HG02678 (cell line): ENCODE measurements around the gene AURKAIP1.
"Not testable (repeated sequence)": the region's sequence is repeated elsewhere in the genome, so short reads cannot be mapped to it uniquely, and the experiment has no call there.

Experiments used
- ATAC-seq: cut with Tn5 transposase; IDR thresholded peaks from one replicate; pipeline ENCODE4 v1.9.1; 2021; ENCODE audit warnings: mild to moderate bottlenecking, moderate library complexity; ENCODE audit not compliant: unreplicated experiment

AURKAIP1 gene

DNA sequence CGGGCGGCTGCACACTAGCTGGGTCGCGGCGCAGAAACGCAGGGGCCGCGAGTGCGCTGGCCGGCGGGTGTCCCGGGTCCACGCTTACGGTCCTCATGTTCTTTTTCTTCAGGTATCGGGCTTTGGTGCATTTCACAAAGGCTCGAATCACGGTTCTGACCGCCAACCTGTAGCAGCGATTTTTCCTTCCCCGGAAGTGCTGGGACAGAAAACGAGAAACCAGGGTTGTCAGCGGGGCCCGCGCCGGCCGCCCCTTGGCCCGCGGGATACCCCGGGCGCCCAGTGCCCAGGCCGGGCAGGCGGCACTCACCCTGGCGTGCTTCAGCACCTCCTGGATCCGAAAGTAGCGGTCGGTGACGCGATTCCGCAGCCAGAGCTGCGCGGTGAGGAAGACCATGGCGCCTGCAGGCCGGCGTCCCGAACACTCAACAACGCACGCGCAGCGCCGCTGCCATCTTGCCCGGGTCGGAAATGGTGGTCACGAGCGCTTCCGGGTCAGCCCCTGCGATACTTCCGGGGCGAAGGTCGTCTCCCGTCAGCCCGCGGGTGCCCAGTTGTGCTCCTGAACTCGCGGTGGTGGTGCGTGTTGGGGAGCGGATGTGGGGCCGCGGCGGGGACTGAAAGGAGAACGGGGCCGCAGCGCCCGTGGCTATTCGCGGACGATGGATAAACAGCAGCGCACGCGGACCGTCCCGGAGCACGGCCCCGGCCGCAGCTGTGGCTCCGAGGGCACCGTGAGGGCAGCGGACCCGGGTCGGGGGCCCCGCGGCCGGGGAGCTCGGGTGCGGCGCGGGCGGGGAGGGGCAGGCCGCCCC lies 32.0 kb upstream of the AURKAIP1 start, which contains the start of gene MRPL20:
Gene MRPL20 (minus strand): TSS at position 473 of the 815 bp plus-strand sequence. CDS start 76 bp downstream, at position 397.
- ATAC-seq, result peak; percentile 92

DNA sequence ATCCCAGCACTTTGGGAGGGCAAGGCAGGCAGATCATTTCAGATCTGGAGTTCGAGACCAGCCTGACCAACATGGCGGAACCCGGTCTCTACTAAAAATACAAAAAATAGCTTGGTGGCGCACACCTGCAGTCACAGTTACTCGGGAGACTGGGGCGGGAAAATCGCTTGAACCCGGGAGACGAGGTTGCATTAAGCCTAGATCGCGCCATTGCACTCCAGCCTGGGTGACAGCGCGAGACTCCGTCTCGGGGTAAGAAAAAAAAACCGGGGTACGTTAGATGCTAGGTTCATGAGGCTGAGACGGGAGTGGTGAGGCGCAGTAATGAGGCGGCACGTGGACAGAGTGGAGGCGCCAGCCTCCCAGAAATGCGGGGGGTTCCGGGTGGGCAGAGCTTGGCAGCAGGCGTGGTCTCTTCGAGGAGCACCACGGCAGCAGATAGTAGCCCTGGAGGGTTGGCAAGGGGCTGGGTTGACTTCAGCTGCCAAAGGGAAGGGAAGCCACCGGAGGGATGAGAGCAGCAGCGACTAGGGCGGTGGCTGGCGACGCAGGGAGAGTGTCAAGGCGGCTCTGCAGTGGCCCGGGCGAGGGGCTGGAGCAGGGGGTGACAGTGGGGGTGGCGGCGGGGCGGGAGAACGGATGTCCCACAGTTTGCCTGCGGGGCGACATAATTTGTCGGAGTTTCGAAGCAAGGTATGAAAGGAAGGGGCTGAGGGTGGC lies 31.3 kb upstream of the AURKAIP1 start:
- ATAC-seq, result no peak

DNA sequence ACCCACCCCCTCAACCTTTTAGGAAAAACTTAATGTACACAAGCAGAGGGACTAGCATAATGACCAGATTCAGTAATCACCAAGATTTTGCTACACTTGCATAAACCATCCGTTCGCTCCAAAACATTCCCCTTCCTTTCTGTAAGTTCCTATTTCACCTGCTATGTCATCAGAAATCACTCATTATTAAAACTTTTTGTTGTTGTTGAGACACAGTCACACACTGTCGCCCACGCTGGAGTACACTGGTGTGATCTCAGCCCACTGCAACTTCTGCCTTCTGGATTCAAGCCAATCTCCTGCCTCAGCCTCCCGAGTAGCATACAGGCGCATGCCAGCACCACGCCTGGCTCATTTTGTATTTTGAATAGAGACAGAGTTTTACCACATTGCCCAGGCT lies 28.6 kb upstream of the AURKAIP1 start:
- no peak for ATAC-seq

DNA sequence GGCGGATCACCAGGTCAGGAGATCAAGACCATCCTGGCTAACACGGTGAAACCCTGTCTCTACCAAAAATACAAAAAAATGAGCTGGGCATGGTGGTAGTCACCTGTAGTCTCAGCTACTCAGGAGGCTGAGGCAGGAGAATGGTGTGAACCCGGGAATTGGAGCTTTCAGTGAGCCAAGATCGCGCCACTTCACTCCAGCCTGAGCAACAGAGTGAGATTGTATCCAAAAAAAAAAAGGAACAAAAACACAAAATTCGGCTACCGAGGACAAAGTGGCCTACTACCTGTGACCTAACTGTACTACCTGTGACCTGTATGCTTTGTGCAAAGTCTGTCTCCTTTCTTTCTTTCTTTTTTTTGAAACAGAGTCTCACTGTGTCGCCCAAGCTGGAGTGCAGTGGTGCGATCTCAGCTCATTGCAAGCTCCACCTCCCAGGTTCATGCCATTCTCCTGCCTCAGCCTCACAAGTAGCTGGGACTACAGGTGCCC lies 27.9 kb upstream of the AURKAIP1 start:
- ATAC-seq, result not testable (repeated sequence)

DNA sequence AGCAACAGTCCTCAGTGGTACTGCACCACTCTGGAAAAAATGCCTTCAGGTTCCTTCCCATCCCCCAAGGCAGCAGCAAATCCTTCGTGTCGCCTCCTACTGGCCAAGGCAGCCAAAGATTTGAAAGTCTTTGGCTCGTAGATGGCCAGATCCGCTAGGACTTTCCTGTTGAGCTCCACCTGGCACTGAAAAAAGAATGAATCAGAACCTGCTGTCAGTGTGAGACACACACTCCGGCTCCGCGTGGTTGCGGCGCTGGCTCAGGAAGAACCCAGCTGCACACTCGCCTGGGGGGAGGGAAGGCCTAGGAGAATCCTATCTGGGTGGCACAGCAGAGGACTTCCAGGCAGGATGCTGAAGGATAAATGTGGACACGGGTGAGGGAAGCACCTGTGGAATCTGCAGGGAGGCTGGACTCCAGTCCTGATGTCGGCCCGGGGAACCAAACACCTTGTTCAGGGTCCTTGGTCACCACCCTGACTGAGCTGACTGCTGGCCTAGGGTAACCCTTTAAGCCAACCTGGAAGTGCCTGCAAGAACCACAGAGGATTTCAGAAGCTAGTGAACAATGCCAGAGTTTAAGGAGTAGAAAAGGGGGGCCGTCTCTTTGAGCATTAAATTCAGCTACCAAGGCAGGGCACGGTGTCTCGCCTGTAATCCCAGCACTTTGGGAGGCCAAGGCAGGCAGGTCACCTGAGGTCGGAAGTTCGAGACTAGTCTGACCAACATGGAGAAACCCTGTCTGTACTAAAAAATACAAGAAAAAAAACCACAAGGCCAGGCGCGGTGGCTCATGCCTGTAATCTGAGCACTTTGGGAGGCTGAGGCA lies 27.3 kb upstream of the AURKAIP1 start:
- no peak for ATAC-seq

DNA sequence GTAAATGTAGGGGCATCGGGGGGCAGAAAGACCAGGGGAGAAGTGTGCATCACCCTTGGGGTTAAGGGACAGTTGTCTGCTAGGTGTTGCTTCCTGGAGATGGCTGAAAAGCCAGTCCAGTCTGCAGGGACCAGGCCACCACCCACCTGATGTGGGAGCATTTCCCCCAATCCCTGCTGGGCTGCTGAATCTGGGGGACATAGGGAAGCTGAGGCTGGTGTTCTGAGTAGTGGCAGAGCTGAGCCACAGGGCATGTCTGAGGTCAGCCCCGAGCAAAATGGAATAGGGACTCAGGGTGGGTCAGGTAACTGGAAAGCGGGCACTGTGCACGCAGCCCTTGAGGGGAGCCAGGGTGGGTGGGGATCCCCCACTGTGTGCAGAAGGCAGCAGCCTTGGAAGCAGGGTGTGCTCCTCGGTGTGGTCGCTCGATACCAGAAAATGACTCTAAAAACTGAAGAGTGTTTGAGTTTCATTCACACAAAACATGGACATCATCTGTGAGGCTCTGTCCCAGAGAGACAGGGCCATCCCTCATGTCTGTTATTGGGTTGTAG lies 26.5 kb upstream of the AURKAIP1 start:
- no peak for ATAC-seq

DNA sequence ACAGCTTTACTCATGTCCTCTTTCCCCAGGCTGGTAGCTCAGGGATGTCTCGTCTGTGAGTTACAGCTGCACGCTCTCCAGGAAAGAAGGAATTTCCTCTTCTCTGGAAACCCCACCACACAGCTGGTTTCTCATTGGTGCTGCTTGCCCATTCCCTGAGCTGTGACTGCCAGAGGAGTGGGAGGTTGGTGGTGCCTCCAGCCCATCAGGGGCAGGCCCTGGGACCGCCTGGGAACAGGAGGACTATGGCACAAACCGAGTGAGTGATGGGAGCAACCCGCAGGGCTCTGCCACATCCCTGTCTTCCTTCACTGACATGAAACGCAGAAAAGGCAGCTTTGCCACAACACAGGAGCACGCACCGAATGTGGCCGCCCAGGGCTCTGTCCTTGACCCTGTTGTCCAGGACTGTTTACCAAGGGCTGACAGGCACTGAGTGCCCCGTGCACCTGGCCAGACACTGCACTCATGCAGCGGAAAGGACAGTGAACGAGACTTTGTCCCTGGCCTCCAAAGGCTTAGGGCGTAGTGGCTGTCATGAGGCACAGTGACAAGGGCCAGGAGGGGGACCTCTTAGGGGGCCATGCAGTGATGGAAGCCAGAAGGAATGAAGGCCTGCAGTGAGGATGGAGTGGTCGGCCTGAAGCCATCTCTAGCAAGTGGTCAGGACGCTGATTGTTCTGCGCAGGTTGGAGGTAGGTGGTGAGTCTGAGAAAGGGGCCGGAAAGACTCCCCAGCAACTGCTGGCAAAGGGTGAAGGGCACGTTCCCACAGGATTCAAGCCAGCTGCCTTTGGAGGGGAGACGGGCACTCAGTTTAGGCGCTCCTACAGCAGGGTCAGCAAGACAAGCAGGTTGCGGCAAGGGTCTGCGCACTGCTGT lies 25.8 kb upstream of the AURKAIP1 start:
- no peak for ATAC-seq

DNA sequence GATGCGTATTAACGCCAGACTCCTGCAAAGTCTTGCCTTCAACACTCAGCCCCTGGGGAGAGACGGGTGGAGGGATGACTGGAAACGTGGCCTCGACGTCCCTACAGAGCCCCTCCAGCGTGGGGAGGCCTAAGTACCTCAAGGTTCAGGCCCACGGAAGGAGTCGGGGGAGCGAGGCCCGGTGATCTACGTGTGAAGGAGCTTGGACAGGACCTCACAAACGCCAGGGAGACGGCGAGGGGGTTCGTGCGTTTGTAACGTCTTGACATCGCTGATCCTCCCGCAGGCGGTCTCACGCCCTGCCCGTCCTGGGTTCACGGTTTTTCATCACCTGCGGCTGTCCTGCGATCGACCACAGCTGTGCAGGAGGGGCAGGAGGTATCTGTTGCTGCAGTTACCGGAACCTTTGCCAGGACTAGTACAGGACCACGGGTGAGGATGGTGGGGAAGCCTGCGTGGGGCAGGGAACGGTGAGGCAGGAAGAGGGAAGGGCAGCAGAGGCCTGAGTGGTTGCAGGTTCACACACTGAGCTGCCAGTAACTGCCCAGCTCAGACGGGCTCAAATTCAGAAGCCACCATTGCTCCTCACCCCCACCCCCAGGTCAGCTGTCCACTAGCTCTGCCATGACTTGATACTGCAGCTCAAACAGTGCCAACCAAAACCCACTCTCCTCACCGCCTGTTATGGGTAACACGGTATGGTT lies 25.0 kb upstream of the AURKAIP1 start:
- no peak for ATAC-seq

DNA sequence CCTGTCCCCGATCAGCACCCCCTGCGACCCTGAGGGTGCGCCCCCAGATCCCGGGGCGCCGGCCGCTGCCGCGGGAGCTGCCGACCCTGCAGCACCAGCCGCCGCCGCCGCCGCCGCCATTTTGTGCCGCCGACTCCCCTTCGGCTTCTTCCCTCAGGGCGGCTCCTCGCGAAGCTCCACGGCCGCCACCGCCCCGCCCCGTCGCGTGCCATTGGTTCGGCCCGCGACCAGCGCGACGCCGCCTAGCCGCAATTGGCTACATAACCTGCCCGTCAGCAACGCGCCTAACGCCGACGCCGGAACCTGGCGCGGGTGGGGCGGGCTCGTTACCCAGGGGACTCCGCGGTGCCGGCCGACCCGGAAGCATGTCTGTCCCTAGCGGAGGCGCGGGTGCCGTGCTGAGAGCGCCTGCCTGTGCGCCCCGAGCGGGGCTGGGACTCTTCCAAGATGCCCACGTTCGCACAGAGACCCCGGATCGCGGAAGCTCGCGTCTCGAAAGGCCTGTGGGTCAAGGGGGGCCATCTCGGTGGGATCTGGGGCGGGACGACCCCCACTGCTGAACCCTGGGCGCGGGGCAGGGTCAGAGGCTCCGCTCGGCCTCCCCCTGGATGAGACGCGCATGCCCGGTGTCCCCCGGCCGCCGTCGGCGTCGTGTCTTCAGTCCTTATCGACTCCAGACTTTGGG lies 24.3 kb upstream of the AURKAIP1 start, which contains the start of gene CCNL2:
Gene CCNL2 (minus strand): TSS at position 149 of the 685 bp plus-strand sequence. CDS start 29 bp downstream, at position 120.
- ATAC-seq, result peak; percentile 94

DNA sequence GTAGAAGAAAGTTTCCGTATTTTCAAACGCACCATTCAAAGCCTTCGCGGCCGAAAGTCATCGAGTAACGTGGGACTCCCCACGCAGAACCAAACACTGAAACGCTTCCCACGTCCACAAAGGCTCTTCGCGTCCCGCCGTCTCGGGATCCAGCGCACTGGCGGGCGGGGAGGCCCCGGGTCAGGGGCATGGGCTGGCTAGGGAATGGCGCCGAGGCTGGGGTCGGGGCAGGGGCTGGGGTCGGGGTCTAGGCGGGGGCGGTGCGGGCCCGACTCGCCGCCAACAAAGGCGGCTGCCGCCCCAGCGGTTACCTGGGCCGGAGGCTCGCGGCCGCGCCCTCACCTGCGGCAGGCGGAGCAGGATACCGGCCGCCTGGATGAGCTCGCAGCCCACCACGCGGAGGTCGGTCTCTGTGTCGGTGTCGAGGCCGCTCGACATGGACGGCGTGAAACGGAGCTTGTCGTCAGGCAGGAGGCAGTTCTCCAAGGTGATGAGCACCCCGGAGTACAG lies 23.7 kb upstream of the AURKAIP1 start:
- peak; percentile 4 for ATAC-seq

DNA sequence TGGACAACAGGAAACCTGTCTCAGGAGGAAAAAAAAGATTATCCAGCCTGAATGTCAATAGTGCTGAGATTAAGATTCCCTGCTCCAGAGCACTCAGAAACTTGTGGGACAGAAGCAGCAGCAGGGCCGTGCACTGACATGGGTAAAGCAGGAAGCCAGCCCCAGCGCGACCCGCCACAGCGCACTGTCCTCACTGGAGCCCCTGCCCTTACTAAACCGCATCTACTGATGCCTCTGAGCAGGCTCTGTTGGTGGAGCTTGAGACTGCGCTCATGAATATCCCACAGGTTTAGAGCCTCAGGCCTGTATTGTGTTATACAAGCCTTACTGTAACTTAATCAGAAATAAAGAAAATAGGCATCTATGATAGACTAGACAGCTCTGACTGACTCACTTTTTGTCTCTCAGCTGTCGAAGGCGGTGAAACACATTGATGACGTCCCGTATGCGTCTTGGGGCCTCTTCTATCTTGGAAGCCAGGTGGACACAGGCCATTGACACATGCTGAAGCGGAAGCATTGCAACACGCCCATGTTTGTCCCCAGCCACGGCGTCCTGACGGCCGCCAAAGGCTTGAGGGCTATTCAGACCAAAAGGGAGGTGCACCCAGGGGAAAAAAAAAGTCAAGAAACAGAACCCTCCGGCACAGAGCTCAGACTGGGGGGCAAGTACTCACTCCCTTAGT lies 23.0 kb upstream of the AURKAIP1 start:
- no peak for ATAC-seq

DNA sequence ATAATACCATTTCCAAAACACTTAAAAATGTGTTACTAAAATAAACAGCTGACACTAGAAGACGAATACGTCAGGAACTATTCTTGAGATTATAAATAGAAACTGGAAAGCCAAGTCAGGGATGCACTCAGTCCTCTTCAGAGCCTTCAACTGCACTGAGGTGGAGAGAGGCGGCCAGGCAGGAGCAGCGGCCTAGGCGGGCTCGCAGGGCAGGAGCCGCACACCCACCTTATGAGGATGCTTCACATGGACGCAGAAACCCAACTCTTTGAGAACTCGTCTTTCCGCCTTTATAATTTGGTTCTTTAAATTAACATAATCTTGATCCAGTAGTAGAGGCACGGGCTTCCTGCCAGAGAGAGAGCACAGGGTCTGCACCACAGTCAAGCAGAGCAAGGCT lies 20.2 kb upstream of the AURKAIP1 start:
- no peak for ATAC-seq

DNA sequence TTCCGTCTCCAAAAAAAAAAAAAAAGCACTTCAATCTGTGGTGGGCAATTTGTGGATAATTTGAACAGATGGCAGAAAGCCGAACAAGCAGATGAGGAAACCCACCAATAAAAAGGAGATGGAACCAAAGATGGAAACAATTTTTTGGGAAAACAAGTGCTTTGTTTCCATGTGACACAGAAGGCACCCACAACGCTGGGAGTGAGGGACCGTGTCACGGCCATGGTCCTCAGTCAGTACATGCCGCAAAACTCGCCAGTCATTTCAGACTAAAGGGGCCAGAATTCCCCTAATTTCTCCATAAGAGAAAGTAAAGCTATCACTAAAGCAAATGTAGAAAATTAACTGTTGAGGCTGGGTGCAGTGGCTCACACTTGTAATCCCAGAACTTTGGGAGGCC lies 19.1 kb upstream of the AURKAIP1 start:
- no peak for ATAC-seq

DNA sequence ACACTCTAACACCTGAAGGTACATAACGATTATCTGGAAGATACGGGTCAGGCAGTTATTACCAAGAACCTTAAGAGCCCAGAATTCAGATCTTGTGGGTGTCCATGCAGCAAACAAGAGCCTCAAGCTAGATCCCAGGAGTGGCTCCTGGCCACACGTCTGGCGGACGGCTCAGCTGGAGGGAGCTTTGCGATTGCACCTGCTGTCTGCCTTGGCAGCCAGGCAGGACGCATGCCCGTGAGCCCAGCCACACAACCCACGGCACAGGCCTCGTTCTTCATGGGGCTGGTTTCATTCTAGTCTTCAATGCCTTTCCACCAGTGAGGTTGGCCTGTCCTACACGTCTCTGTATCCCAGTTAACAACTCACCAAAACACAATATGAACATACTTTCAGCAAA lies 18.4 kb upstream of the AURKAIP1 start:
- ATAC-seq, result no peak

DNA sequence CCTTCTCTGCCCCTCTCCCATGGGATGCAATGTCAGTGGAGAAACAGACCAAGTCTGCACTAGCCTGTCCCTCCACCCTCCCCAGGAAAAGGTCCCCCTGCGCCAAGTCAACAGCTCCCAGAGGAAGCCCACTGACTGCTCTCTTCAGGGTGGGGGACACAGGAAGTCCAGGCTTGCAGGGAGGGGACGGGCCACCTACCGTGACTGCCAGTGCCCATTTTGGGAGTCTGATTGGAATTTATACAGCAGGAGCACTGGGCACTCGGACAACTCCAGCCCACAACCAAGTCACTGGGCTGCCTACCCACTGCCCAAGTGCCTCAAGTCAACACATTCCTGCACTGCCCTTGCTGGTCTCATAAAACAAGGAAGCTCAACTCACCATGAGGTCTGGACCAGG lies 18.0 kb upstream of the AURKAIP1 start:
- no peak for ATAC-seq

DNA sequence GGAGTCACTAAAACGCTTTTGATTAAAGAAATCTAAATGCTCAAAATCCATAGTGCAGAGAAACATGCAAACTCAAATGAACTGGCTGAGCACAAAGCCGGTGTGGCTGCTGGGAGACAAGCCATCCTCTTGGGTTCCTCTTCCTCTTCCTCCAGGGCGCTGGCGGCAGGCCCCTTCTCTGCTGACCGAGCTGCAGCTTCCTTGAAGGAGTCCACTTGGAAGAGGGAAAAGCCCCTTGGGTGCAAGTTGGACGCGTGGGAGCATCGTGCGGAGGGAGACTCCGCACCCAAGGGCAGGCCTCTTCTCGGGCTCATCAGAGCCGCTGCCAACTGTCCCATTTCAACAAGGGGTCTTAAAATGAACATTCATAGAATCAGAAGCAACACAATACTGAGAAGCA lies 16.2 kb upstream of the AURKAIP1 start:
- ATAC-seq, result no peak

DNA sequence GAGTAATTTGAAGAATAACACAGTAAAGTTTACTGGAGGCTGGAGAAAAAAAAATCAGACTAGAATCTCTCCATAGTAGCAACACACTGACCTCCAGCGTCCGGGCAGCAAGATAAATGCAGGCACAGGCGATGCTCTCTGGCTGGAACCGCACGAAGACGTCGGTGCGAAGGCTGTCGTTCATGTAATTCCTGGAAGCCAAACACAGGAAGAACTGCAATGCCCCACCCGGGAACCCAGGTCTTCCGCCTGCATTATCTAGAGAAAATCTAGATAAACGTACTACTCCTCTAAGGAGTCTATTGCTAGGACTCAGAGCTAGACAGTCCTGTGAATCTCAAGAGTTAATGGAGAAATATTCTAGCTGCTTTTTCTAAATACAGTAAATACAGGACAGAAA lies 15.7 kb upstream of the AURKAIP1 start:
- no peak for ATAC-seq

DNA sequence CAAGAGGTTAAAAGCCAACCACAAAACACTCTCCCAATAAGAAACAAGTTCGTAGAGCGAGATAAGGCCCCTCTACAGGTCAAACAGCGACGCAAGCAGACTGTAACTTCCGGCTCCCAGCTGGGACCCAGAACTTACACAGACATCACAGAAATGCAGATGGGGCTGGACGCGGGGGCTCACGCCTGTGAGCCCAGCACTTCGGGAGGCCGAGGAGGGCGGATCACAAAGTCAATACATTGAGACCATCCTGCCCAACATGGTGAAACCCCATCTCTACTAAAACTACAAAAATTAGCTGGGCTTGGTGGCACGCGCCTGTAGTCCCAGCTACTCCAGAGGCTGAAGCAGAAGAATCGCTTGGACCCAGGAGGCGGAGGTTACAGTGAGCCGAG lies 13.1 kb upstream of the AURKAIP1 start:
- ATAC-seq, result no peak
